ENCODE measurements around the gene MED8. TPM values are rescaled to one million over a fixed set of nuclear protein-coding genes. Genes with fewer than 3 reads are reported as not detected.

The MED8 gene
- total and polyA plus RNA-seq, 2 of the 13 experiments (the other 11 are each of a cell fraction or from before 2014, with no cell fraction given), result 16.9 to 77.4 TPM

GRCh38 chr1:43358121-43358745, 31.4 kb downstream of the MED8 start (continued):
- TF ChIP-seq ZNF770 (CRISPR knock-in tag; IDR thresholded peaks at IDR 0.05), result no peak
- peak; percentile 25; the same call in 1 of the 2 replicates for TF ChIP-seq HOXA5 (CRISPR knock-in tag; IDR thresholded peaks at IDR 0.05)
- no peak for TF ChIP-seq TBX2 (CRISPR knock-in tag; IDR thresholded peaks at IDR 0.05; ENCODE audit: borderline replicate concordance)
- no peak for TF ChIP-seq NFYB (CRISPR knock-in tag; IDR thresholded peaks at IDR 0.05)
- TF ChIP-seq E2F5 (CRISPR knock-in tag; conservative IDR thresholded peaks at IDR 0.05), result no peak
- TF ChIP-seq YEATS4 (CRISPR knock-in tag; IDR thresholded peaks at IDR 0.05; ENCODE audit: borderline replicate concordance), result peak; percentile 39; the same call in 1 of the 2 replicates
- no peak for TF ChIP-seq ZNF280D (CRISPR knock-in tag; IDR thresholded peaks at IDR 0.05)
- TF ChIP-seq TEAD2 (CRISPR knock-in tag; IDR thresholded peaks at IDR 0.05), result no peak
- TF ChIP-seq GMEB2 (CRISPR knock-in tag; IDR thresholded peaks at IDR 0.05; ENCODE audit: low read depth), result no peak
- TF ChIP-seq ZNF414 (CRISPR knock-in tag; IDR thresholded peaks at IDR 0.05), result no peak
- no peak for TF ChIP-seq RFX5 (IDR thresholded peaks at IDR 0.05; ENCODE audit: low read depth, low read length)
- TF ChIP-seq SMAD9 (CRISPR knock-in tag; IDR thresholded peaks at IDR 0.05), result no peak
- TF ChIP-seq SMC3 (IDR thresholded peaks at IDR 0.05; ENCODE audit: low read length), result peak; percentile 44; the same call in 1 of the 2 replicates
- TF ChIP-seq THYN1 (CRISPR knock-in tag; IDR thresholded peaks at IDR 0.05; ENCODE audit: borderline replicate concordance, low read depth), result no peak
- no peak for TF ChIP-seq ZNF775 (CRISPR knock-in tag; IDR thresholded peaks at IDR 0.05; ENCODE audit: borderline replicate concordance)
- TF ChIP-seq ZBTB10 (CRISPR knock-in tag; IDR thresholded peaks at IDR 0.05; ENCODE audit: borderline replicate concordance), result no peak
- no peak for TF ChIP-seq PRMT3 (CRISPR knock-in tag; IDR thresholded peaks at IDR 0.05; ENCODE audit: borderline replicate concordance, low read depth)
- TF ChIP-seq ZNF160 (CRISPR knock-in tag; IDR thresholded peaks at IDR 0.05), result no peak

Data from HepG2 (cell line).